B cell (primary cell): ENCODE measurements around the gene ANGPTL2. TPM values are rescaled to one million over a fixed set of nuclear protein-coding genes. Genes with fewer than 3 reads are reported as not detected.

Experiments
- ATAC-seq: fragments of 200-7000 bp; cut with Tn5 transposase; one replicate; pipeline ENCODE4 v1.10.0; 2021; ENCODE audit warnings: low read depth, mild to moderate bottlenecking, moderate number of reproducible peaks, moderate library complexity
- CTCF ChIA-PET: fragments of 350-600 bp; sonication (Branson Sonifier 250); formaldehyde crosslinking; loops from one replicate; lab custom pipeline; 2021; ENCODE audit warnings: antibody characterized with exemption, inconsistent platforms; lab: Charles Lee
- POLR2A ChIA-PET: fragments of 350-600 bp; sonication (Branson Sonifier 250); formaldehyde crosslinking; loops from one replicate; lab custom pipeline; 2021; ENCODE audit warnings: antibody characterized with exemption; lab: Charles Lee
- DNase-seq: peaks from one replicate; pipeline ENCODE4 v3.0.0; 2013
- H2AFZ ChIP-seq: 2 replicates; pipeline ENCODE4 v1.6.1; 2012; ENCODE audit warnings: mild to moderate bottlenecking, low read depth, low read length; ENCODE audit not compliant: insufficient read depth, poor library complexity, severe bottlenecking
- H3K27ac ChIP-seq, 2 donors: 1 replicate in 1 of 2; 2 replicates in 1 of 2; pipeline ENCODE4 v1.5.1; 2012 to 2013; ENCODE audit warnings: low read length in 2 of 2, mild to moderate bottlenecking in 2 of 2, moderate library complexity in 1 of 2
- H3K27me3 ChIP-seq, 4 experiments: fragments of 200-600 bp in 1 of 4; sonication (generic) in 1 of 4; replicated peaks in 1 of 4; 1 replicate in 2 of 4; 2 replicates in 2 of 4; pipeline versions ENCODE4 v1.6.1 to v1.7.0; 2013 to 2016; ENCODE audit warnings: low read length in 3 of 4, mild to moderate bottlenecking in 2 of 4, mixed read lengths in 1 of 4, moderate library complexity in 1 of 4; ENCODE audit not compliant: insufficient read depth in 4 of 4, control insufficient read depth in 3 of 4; ENCODE audit errors: control extremely low read depth in 1 of 4
- H3K36me3 ChIP-seq, 2 experiments: replicated peaks in 1 of 2; 1 replicate in 1 of 2; 2 replicates in 1 of 2; pipeline versions ENCODE4 v1.6.1 to v1.7.1; 2013; ENCODE audit warnings: low read length in 1 of 2; ENCODE audit not compliant: insufficient read depth in 2 of 2, control insufficient read depth in 1 of 2; ENCODE audit errors: control extremely low read depth in 1 of 2, extremely low read depth in 1 of 2
- H3K4me1 ChIP-seq, 2 donors: fragments of 200-600 bp in 1 of 2; sonication (generic) in 1 of 2; 1 replicate in 1 of 2; 2 replicates in 1 of 2; pipeline versions ENCODE4 v1.5.1 to v1.6.1; 2013 to 2017; ENCODE audit warnings: low read length in 2 of 2; ENCODE audit not compliant: control insufficient read depth in 2 of 2, insufficient read depth in 2 of 2
- H3K4me2 ChIP-seq: replicated peaks from 2 replicates; pipeline ENCODE3; 2012; ENCODE audit warnings: mild to moderate bottlenecking, low read depth, low read length; ENCODE audit not compliant: poor library complexity, severe bottlenecking
- H3K4me3 ChIP-seq, 5 experiments: fragments of 200-600 bp in 1 of 5; sonication (generic) in 1 of 5; 1 replicate in 3 of 5; 2 replicates in 2 of 5; pipeline versions ENCODE4 v1.5.1 to v1.7.0; 2011 to 2016; ENCODE audit warnings: low read length in 4 of 5, mild to moderate bottlenecking in 4 of 5, low read depth in 2 of 5, control low read depth in 1 of 5, moderate library complexity in 1 of 5; ENCODE audit not compliant: insufficient read depth in 1 of 5; ENCODE audit errors: control extremely low read depth in 1 of 5, extremely low read depth in 1 of 5
- H3K79me2 ChIP-seq: fragments of 200-600 bp; sonication (generic); one replicate; pipeline ENCODE4 v1.6.0; 2016; ENCODE audit warnings: low read length; ENCODE audit not compliant: control insufficient read depth, insufficient read depth
- H3K9ac ChIP-seq: fragments of 200-600 bp; sonication (generic); 2 replicates; pipeline ENCODE4 v1.6.1; 2017; ENCODE audit warnings: mild to moderate bottlenecking, low read length, moderate library complexity
- H3K9me3 ChIP-seq, 3 donors: one replicate each; pipeline versions ENCODE4 v1.6.1 to v1.7.1; 2013; ENCODE audit warnings: low read length in 2 of 3; ENCODE audit not compliant: control insufficient read depth in 2 of 3, insufficient read depth in 1 of 3; ENCODE audit errors: control extremely low read depth in 1 of 3
- H4K20me1 ChIP-seq: 2 replicates; pipeline ENCODE4 v1.6.0; 2012; ENCODE audit warnings: mild to moderate bottlenecking, low read length; ENCODE audit not compliant: insufficient read depth, control insufficient read depth, poor library complexity, severe bottlenecking
- H3K27ac Mint-ChIP-seq: one replicate; pipeline ENCODE4 v1.8.0; 2021; ENCODE audit warnings: mixed read lengths
- H3K27me3 Mint-ChIP-seq: one replicate; pipeline ENCODE4 v1.8.0; 2021; ENCODE audit warnings: mixed read lengths
- H3K4me1 Mint-ChIP-seq: one replicate; pipeline ENCODE4 v1.8.0; 2021; ENCODE audit warnings: mixed read lengths
- H3K4me3 Mint-ChIP-seq: one replicate; pipeline ENCODE4 v1.8.0; 2021; ENCODE audit warnings: mixed read lengths
- H3K9me3 Mint-ChIP-seq: one replicate; pipeline ENCODE4 v1.8.0; 2022; ENCODE audit warnings: mixed read lengths; ENCODE audit not compliant: insufficient read depth
- EZH2 ChIP-seq: IDR thresholded peaks from 2 replicates; pipeline ENCODE4 v1.6.1; 2012; ENCODE audit warnings: borderline replicate concordance, low read depth, mild to moderate bottlenecking, moderate library complexity, low read length; ENCODE audit not compliant: insufficient read depth, poor library complexity, severe bottlenecking
- WGBS: methylation state at CpG from one replicate; pipeline ENCODE4 v1.1.5; 2013; ENCODE audit warnings: missing lambda C conversion rate; ENCODE audit not compliant: insufficient coverage; 5-methylcytosine and 5-hydroxymethylcytosine counted together
- intact Hi-C: fragments of 100-400 bp; cut with micrococcal nuclease; formaldehyde crosslinking; loops from one replicate; pipeline ENCODE4 v1.10.0; 2022
- polyA plus RNA-seq: library from polyadenylated mRNA; depleted of rRNA; stranded (reverse); fragments of >200 nt; gene quantifications from 2 replicates; pipeline ENCODE4 v1.2.3, GENCODE V29; 2012
- total RNA-seq, 2 donors: library from RNA; stranded (reverse); fragments of 120-200 nt in 1 of 2; gene quantifications; 1 replicate in 1 of 2; 2 replicates in 1 of 2; pipeline versions ENCODE4 v1.2.3 to v1.2.4, GENCODE V29; 2013 to 2022
- TF ChIP-seq, protein P1 (sequence below): fragments of 200-600 bp; IDR thresholded peaks from one replicate; pipeline ENCODE4 v1.8.0; 2022; ENCODE audit warnings: antibody characterized with exemption, mild to moderate bottlenecking

ANGPTL2 gene
- total and polyA plus RNA-seq, 2 donors (not counting 1 experiment from before 2014, with no cell fraction given) = not detected

DNA sequence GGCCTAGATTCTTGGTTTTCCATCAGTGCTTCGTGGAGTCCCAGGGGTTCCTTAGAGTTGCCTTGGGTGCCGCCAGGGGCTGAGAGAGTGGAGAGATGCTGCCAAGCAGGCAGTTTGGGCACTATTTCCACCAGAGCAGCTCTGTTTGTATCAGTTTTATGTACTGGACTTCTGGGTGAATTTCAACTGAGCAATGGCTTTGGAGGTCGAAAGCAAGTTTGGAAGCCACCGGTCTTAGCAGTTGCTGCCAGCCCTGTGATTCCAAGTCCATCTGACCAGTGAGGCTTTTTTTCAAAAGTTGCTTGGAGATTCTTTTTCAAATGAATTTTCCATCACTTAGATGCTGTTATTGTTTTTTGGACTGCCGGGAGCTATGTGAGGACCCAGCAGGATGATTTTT, 68.5 kb downstream of the ANGPTL2 start:
- Histone ChIP-seq H3K36me3 (peaks cover 0 to 9% of the 10 kb centered on the region in 2 experiments), H3K9ac (no peak overlapping the region), H3K4me3 (no peak overlapping the region), H3K9me3 (no peaks in the 10 kb centered on the region), H3K27ac (no peak overlapping the region), H4K20me1 (no peaks in the 10 kb centered on the region), H2AFZ (no peak overlapping the region), H3K4me1 (peaks cover 0 to 3% of the 10 kb centered on the region in 2 donors), H3K4me2 (no peak overlapping the region), H3K79me2 (no peaks in the 10 kb centered on the region), H3K27me3 (no peaks in the 10 kb centered on the region)
- DNase-seq = no peak
- H3K4me1 Mint-ChIP-seq = peaks cover 11% of the 10 kb centered on the region
- no peaks in the 10 kb centered on the region for H3K9me3 Mint-ChIP-seq
- H3K4me3 Mint-ChIP-seq = no peak overlapping the region
- no peaks in the 10 kb centered on the region for H3K27me3 Mint-ChIP-seq
- CTCF ChIA-PET = no interaction called here
- intact Hi-C loops = no loop called here
- WGBS = 100% methylated on average over 3 of the region's 5 CpGs
- POLR2A ChIA-PET = no interaction called here
- ATAC-seq = no peak
- no peak overlapping the region for H3K27ac Mint-ChIP-seq
- no peak for TF ChIP-seq EZH2
- TF ChIP-seq, protein P1, sequence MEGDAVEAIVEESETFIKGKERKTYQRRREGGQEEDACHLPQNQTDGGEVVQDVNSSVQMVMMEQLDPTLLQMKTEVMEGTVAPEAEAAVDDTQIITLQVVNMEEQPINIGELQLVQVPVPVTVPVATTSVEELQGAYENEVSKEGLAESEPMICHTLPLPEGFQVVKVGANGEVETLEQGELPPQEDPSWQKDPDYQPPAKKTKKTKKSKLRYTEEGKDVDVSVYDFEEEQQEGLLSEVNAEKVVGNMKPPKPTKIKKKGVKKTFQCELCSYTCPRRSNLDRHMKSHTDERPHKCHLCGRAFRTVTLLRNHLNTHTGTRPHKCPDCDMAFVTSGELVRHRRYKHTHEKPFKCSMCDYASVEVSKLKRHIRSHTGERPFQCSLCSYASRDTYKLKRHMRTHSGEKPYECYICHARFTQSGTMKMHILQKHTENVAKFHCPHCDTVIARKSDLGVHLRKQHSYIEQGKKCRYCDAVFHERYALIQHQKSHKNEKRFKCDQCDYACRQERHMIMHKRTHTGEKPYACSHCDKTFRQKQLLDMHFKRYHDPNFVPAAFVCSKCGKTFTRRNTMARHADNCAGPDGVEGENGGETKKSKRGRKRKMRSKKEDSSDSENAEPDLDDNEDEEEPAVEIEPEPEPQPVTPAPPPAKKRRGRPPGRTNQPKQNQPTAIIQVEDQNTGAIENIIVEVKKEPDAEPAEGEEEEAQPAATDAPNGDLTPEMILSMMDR = no peak

DNA sequence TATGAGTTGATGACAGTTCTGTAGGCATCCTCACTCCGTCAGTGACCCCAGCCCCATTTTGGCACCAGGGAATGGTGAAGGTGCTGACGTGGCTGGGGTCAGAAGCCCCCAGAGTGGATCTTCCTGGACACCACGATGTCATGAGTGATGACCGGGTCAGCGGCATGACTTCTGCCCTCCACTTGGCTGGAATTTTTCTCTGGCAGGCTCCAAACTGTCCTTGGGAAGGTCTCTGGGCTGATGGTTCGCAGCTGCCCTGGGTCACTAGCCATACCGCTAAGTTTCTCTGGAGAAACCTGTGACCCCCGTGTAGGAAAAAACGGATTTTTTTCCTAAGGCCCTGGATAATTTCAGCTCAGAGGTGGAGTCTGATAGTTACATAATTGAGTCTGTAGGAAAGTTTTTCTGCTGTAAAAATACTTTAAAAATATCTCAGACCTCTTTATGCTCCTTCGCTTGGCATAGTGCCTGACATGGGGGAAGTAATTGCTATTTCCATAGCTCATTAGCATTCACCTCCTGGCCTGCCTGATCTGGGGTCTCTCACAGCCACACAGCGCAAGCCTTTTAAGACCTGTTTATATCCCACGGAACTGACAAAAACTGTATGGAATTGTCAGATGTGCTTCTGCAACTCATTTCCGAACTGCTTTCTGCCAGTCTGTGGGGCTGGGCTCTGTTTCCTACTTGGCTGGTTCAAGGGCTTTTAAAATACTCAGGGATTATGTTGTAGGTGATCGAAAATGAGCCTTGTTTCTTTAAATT, 69.2 kb downstream of the ANGPTL2 start:
- CTCF ChIA-PET = no interaction called here
- Mint-ChIP-seq H3K4me3 (no peak overlapping the region), H3K27ac (no peak overlapping the region), H3K9me3 (no peaks in the 10 kb centered on the region), H3K27me3 (no peaks in the 10 kb centered on the region), H3K4me1 (peaks cover 13% of the 10 kb centered on the region)
- WGBS = 97% methylated on average over 13 of the region's 14 CpGs
- Histone ChIP-seq H3K4me2 (no peak overlapping the region), H3K27me3 (no peaks in the 10 kb centered on the region), H3K79me2 (no peaks in the 10 kb centered on the region), H3K36me3 (peaks cover 0 to 9% of the 10 kb centered on the region in 2 experiments), H3K9ac (no peak overlapping the region), H3K4me1 (peaks cover 3 to 11% of the 10 kb centered on the region in 2 donors), H4K20me1 (no peaks in the 10 kb centered on the region), H3K4me3 (no peak overlapping the region), H3K9me3 (no peaks in the 10 kb centered on the region), H3K27ac (no peak overlapping the region), H2AFZ (no peak overlapping the region)
- ATAC-seq (no peak), DNase-seq (no peak)
- intact Hi-C loops = no loop called here
- no peak for TF ChIP-seq EZH2
- TF ChIP-seq, protein P1 = no peak
- POLR2A ChIA-PET = no interaction called here
